C4-2B (cell line): ENCODE results near the gene KIAA0825.
A peak's percentile ranks its signal among the peaks of the same experiment; 100 is the strongest.

Source experiments
- H3K27ac ChIP-seq: fragments of 450-650 bp; 2 replicates; pipeline ENCODE4 v1.5.1; 2017
- CTCF ChIP-seq: fragments of 450-650 bp; conservative IDR thresholded peaks from 2 replicates; pipeline ENCODE4 v1.5.1; 2017; ENCODE audit warnings: mild to moderate bottlenecking
- ZFX ChIP-seq: fragments of 450-650 bp; IDR thresholded peaks from 2 replicates; pipeline ENCODE4 v1.6.1; 2017

Gene KIAA0825

GRCh38 chr5:94337617-94338016 is 280.8 kb downstream of the KIAA0825 start:
- TF ChIP-seq ZFX = no peak
- no peak for TF ChIP-seq CTCF

GRCh38 chr5:94335936-94336335 is 282.5 kb downstream of the KIAA0825 start:
- TF ChIP-seq ZFX = no peak
- no peak for TF ChIP-seq CTCF

More at GRCh38 chr5:94337617-94338016, 280.8 kb downstream of the KIAA0825 start:
- H3K27ac ChIP-seq = no peak overlapping the region

GRCh38 chr5:94329115-94329514 is 289.3 kb downstream of the KIAA0825 start:
- TF ChIP-seq ZFX = no peak
- TF ChIP-seq CTCF = no peak
- H3K27ac ChIP-seq = no peak overlapping the region

More at GRCh38 chr5:94335936-94336335, 282.5 kb downstream of the KIAA0825 start:
- no peak overlapping the region for H3K27ac ChIP-seq

GRCh38 chr5:94326586-94326985 is 291.8 kb downstream of the KIAA0825 start:
- H3K27ac ChIP-seq = no peak overlapping the region
- TF ChIP-seq ZFX = no peak
- peak; percentile 21 for TF ChIP-seq CTCF

GRCh38 chr5:94316916-94317838 is 301.2 kb downstream of the KIAA0825 start:
- no peak overlapping the region for H3K27ac ChIP-seq
- TF ChIP-seq CTCF (no peak), ZFX (no peak)

GRCh38 chr5:94314460-94315131 is 303.8 kb downstream of the KIAA0825 start:
- no peak for TF ChIP-seq CTCF
- TF ChIP-seq ZFX = no peak
- H3K27ac ChIP-seq = no peak overlapping the region

GRCh38 chr5:94313696-94314095 is 304.7 kb downstream of the KIAA0825 start:
- H3K27ac ChIP-seq = no peak overlapping the region
- no peak for TF ChIP-seq ZFX
- TF ChIP-seq CTCF = no peak
